ENCODE data around the gene HUWE1. TPM values are rescaled to one million over a fixed set of nuclear protein-coding genes. Genes with fewer than 3 reads are reported as not detected.

The HUWE1 gene
- total and polyA plus RNA-seq, 4 donors = 91.1 to 128 (median 116) TPM

DNA sequence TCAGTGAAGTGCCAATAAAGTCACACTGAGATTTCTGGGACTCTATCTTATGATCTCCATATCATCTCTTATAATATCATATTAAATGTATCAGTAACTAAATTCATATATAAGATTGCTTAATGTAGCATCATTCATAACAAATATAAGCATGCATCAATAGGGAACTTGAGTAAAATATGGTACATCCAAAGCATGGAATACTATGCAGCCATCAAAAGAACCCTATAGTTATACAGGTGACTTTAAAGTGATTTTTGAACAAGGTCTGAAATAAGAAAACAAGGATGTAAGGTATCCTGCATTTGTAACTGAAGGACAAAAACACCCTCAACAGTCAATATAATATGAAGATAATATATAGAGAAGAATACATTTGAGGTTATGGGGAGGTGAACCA lies 47.3 kb downstream of the HUWE1 start:
- Histone ChIP-seq H3K4me3 (ENCODE audit: low read depth, low read length) (no peak overlapping the region), H3K4me1 (ENCODE audit: control insufficient read depth, insufficient read depth, low read length) (no peaks in the 10 kb centered on the region), H3K36me3 (ENCODE audit: control insufficient read depth, insufficient read depth, low read length) (peaks cover 7% of the 10 kb centered on the region), H3K27ac (ENCODE audit: low read depth, low read length) (no peak overlapping the region), H3K9me3 (ENCODE audit: control insufficient read depth, insufficient read depth, low read length) (no peaks in the 10 kb centered on the region), H3K27me3 (ENCODE audit: control insufficient read depth, insufficient read depth, low read length) (no peaks in the 10 kb centered on the region)
- DNase-seq (ENCODE audit: low read depth in 4 of 6, low spot score in 6 of 6) = no peak

DNA sequence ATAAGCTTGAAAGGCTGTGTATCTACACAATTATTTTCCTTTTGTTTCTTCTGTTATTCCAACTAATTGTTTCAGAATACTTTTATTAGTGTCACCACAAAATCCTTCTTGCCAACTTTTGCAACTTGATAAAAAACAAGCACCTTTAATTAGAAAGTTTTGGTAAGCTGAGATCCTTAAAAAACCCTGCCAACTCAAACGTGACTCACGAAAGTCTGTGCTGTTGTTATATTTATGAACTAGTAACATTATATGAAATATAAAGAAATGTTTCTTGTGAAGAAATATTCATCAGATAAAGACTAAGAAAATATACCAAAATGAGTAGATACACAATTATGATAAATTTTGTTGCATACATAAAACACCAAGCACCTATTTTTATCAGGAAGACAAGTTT lies 49.0 kb downstream of the HUWE1 start:
- peaks cover 4% of the 10 kb centered on the region for H3K36me3 ChIP-seq (ENCODE audit: control insufficient read depth, insufficient read depth, low read length)
- H3K4me3 ChIP-seq (ENCODE audit: low read depth, low read length) = no peak overlapping the region
- H3K27me3 ChIP-seq (ENCODE audit: control insufficient read depth, insufficient read depth, low read length) = peaks cover 4% of the 10 kb centered on the region
- DNase-seq (ENCODE audit: low read depth in 4 of 6, low spot score in 6 of 6) = no peak
- H3K9me3 ChIP-seq (ENCODE audit: control insufficient read depth, insufficient read depth, low read length) = no peaks in the 10 kb centered on the region
- no CpG with 5 or more reads among the region's 2 CpGs for WGBS (ENCODE audit: insufficient coverage)
- H3K27ac ChIP-seq (ENCODE audit: low read depth, low read length) = no peak overlapping the region
- no peaks in the 10 kb centered on the region for H3K4me1 ChIP-seq (ENCODE audit: control insufficient read depth, insufficient read depth, low read length)

DNA sequence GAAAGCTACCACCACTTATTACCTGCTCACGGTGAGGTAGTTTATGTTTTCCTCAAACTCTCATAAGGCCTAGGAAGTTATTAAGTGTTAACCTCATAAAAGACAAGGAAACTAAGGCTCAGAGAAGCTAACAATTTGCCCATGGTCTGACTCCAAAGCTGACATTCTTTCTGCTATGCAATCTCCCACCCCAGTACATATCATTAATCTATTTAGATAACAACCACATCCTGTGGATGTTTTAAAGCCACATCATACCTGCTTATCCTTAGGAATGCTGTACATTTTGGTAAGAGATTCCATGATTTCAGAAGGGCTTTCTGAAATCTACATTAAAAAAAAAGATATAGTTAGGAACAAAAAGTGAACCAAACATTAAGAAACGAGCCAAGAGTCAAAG lies 55.4 kb downstream of the HUWE1 start:
- Histone ChIP-seq H3K27me3 (ENCODE audit: control insufficient read depth, insufficient read depth, low read length) (peaks cover 4% of the 10 kb centered on the region), H3K4me3 (ENCODE audit: low read depth, low read length) (no peak overlapping the region), H3K36me3 (ENCODE audit: control insufficient read depth, insufficient read depth, low read length) (peaks cover 5% of the 10 kb centered on the region), H3K4me1 (ENCODE audit: control insufficient read depth, insufficient read depth, low read length) (no peaks in the 10 kb centered on the region), H3K27ac (ENCODE audit: low read depth, low read length) (no peak overlapping the region), H3K9me3 (ENCODE audit: control insufficient read depth, insufficient read depth, low read length) (no peaks in the 10 kb centered on the region)
- DNase-seq (ENCODE audit: low read depth in 4 of 6, low spot score in 6 of 6) = no peak
- no CpG with 5 or more reads among the region's 2 CpGs for WGBS (ENCODE audit: insufficient coverage)

DNA sequence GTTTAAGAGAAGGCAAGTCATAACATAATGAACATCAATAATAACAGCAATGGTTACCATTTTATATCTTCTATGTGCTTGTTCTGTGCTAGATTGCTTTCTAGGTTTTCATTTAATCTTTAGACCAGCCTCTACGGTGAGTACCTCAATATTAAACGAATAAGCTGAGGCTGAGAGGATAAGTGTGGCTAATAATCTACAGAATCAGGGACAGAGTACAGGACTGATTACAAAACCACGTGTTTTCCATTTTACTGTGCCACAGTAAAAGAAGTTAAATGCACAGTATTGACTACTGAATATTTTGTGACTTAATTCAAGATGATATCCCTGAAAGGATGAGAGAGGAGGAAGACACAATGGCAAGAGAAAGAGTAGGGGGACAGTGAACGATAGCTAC lies 56.3 kb downstream of the HUWE1 start:
- Histone ChIP-seq H3K27ac (ENCODE audit: low read depth, low read length) (no peak overlapping the region), H3K36me3 (ENCODE audit: control insufficient read depth, insufficient read depth, low read length) (peaks cover 5% of the 10 kb centered on the region), H3K9me3 (ENCODE audit: control insufficient read depth, insufficient read depth, low read length) (no peaks in the 10 kb centered on the region), H3K4me1 (ENCODE audit: control insufficient read depth, insufficient read depth, low read length) (no peaks in the 10 kb centered on the region), H3K27me3 (ENCODE audit: control insufficient read depth, insufficient read depth, low read length) (peaks cover 4% of the 10 kb centered on the region), H3K4me3 (ENCODE audit: low read depth, low read length) (no peak overlapping the region)
- no peak for DNase-seq (ENCODE audit: low read depth in 4 of 6, low spot score in 6 of 6)
- WGBS (ENCODE audit: insufficient coverage) = no CpG with 5 or more reads among the region's 4 CpGs

DNA sequence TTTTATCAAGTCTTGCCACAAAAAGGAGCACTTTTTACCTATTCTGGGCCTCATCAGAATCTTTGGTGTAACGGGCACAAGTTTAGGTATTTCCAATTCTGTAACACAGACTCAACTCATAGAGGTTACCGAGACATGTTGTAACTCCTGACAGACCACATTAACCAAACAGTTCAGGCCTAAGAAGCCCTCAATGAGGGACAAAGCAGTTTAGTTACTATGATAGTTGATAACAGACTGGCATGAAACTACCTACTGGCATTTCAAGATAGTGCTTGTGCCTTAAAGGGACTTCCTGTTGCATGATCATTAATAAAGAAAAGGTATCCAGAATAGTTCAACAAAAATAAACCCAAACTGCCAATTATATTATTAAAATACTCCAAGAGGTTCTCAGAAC lies 64.1 kb downstream of the HUWE1 start:
- Histone ChIP-seq H3K27ac (ENCODE audit: low read depth, low read length) (no peak overlapping the region), H3K4me1 (ENCODE audit: control insufficient read depth, insufficient read depth, low read length) (no peaks in the 10 kb centered on the region), H3K27me3 (ENCODE audit: control insufficient read depth, insufficient read depth, low read length) (peaks cover 3% of the 10 kb centered on the region), H3K9me3 (ENCODE audit: control insufficient read depth, insufficient read depth, low read length) (no peaks in the 10 kb centered on the region), H3K4me3 (ENCODE audit: low read depth, low read length) (no peak overlapping the region), H3K36me3 (ENCODE audit: control insufficient read depth, insufficient read depth, low read length) (peaks cover 3% of the 10 kb centered on the region)
- WGBS (ENCODE audit: insufficient coverage) = 100% methylated on average over 1 of the region's 2 CpGs
- no peak for DNase-seq (ENCODE audit: low read depth in 4 of 6, low spot score in 6 of 6)

DNA sequence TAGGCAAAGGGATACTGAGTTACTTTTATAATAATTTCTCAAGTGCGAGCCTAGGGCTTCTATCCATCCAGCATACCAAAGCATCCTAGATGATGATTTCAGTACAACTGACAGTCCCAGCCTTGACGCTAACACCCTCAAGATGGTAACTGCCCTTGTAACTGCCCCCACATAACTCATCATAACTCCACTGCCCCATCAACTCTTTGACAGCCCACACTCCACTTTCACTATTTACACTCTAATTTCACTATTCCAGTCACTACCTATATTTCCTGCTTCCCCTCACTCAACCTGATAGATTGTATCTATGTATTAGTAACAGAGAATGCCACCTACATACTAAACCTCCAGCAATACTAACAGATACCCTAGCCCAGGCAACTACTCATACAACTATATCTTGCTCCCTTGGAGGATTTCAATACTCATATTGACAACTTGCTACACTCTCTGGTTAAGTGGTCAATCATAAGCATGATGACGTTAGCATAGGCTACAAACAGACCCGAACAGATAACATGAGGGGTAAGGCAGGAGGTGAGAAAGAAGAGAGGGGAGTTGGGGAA lies 65.0 kb downstream of the HUWE1 start:
- H3K9me3 ChIP-seq (ENCODE audit: control insufficient read depth, insufficient read depth, low read length) = no peaks in the 10 kb centered on the region
- DNase-seq (ENCODE audit: low read depth in 4 of 6, low spot score in 6 of 6) = no peak
- whole genome bisulfite sequencing (ENCODE audit: insufficient coverage) = 76% methylated on average over 4 of the region's 4 CpGs
- peaks cover 3% of the 10 kb centered on the region for H3K27me3 ChIP-seq (ENCODE audit: control insufficient read depth, insufficient read depth, low read length)
- no peaks in the 10 kb centered on the region for H3K36me3 ChIP-seq (ENCODE audit: control insufficient read depth, insufficient read depth, low read length)
- H3K4me3 ChIP-seq (ENCODE audit: low read depth, low read length) = no peak overlapping the region
- H3K27ac ChIP-seq (ENCODE audit: low read depth, low read length) = no peak overlapping the region
- no peaks in the 10 kb centered on the region for H3K4me1 ChIP-seq (ENCODE audit: control insufficient read depth, insufficient read depth, low read length)

DNA sequence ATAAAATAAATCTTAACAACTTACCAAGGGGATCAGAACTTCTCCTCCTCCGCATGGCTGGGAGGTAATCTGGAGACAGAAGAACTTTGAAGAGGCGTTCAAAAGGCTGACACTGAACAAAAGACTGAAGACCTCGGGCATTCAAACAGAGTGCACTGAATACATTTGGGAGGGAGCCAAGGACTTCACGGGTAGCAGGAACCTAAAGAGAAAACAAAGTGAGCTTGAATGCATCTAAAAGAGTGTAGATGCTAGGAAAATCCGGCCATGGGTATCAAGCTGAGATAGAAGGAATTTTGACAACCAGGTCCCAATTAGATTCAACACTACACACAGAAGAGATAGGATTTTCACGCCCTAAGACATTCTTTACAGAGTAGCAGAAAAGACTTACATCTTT lies 69.6 kb downstream of the HUWE1 start:
- DNase-seq (ENCODE audit: low read depth in 4 of 6, low spot score in 6 of 6) = peak in 3 of 6 donors; percentile 0 to 39 (median 36)
- Histone ChIP-seq H3K36me3 (ENCODE audit: control insufficient read depth, insufficient read depth, low read length) (peaks cover 3% of the 10 kb centered on the region), H3K9me3 (ENCODE audit: control insufficient read depth, insufficient read depth, low read length) (no peaks in the 10 kb centered on the region), H3K27ac (ENCODE audit: low read depth, low read length) (no peak overlapping the region), H3K4me1 (ENCODE audit: control insufficient read depth, insufficient read depth, low read length) (no peaks in the 10 kb centered on the region), H3K4me3 (ENCODE audit: low read depth, low read length) (no peak overlapping the region), H3K27me3 (ENCODE audit: control insufficient read depth, insufficient read depth, low read length) (peaks cover 3% of the 10 kb centered on the region)
- 0% methylated on average over 3 of the region's 6 CpGs for WGBS (ENCODE audit: insufficient coverage)

DNA sequence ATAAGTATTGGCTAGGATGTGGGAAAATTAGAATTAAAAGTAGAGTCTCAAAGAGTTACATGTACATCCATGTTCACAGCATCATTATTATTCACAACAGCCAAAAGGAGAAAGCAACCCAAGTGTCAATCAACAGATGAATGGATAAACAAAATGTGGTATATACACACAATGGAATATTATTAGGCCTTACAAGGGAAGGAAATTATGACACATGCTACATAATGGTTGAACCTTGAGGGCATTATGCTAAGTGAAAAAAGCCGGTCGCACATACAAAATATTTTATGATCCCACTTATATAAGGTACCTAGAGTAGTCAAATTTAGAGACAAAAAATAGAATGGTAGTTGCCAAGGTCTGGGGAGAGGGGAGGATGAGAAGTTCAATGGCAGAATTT lies 80.1 kb downstream of the HUWE1 start:
- WGBS (ENCODE audit: insufficient coverage) = no CpG with 5 or more reads among the region's 2 CpGs
- Histone ChIP-seq H3K4me3 (ENCODE audit: low read depth, low read length) (no peak overlapping the region), H3K27ac (ENCODE audit: low read depth, low read length) (no peak overlapping the region), H3K36me3 (ENCODE audit: control insufficient read depth, insufficient read depth, low read length) (peaks cover 5% of the 10 kb centered on the region), H3K4me1 (ENCODE audit: control insufficient read depth, insufficient read depth, low read length) (no peaks in the 10 kb centered on the region), H3K9me3 (ENCODE audit: control insufficient read depth, insufficient read depth, low read length) (no peaks in the 10 kb centered on the region), H3K27me3 (ENCODE audit: control insufficient read depth, insufficient read depth, low read length) (peaks cover 7% of the 10 kb centered on the region)
- DNase-seq (ENCODE audit: low read depth in 4 of 6, low spot score in 6 of 6) = no peak

DNA sequence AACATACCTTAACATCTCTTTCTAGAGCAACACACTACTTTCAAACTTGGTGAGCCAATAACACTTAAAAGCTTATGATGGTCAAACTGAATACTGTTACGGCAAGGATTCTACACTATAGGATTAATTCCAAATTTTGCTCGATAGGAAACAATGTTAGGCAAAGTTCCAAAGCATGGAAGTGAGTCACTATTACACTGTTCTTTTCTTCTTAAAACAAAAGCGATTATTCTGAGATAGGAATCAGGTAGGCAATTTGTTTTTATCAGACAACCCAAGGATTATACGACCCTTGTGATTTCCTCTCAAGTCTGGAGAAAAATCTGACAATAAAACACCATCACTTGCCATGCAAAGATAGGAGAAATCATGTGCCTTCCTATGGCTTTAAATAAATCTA lies 81.5 kb downstream of the HUWE1 start:
- no peak overlapping the region for H3K4me3 ChIP-seq (ENCODE audit: low read depth, low read length)
- 72% methylated on average over 4 of the region's 4 CpGs for WGBS (ENCODE audit: insufficient coverage)
- H3K9me3 ChIP-seq (ENCODE audit: control insufficient read depth, insufficient read depth, low read length) = no peaks in the 10 kb centered on the region
- peaks cover 7% of the 10 kb centered on the region for H3K36me3 ChIP-seq (ENCODE audit: control insufficient read depth, insufficient read depth, low read length)
- no peaks in the 10 kb centered on the region for H3K4me1 ChIP-seq (ENCODE audit: control insufficient read depth, insufficient read depth, low read length)
- no peak for DNase-seq (ENCODE audit: low read depth in 4 of 6, low spot score in 6 of 6)
- peaks cover 7% of the 10 kb centered on the region for H3K27me3 ChIP-seq (ENCODE audit: control insufficient read depth, insufficient read depth, low read length)
- no peak overlapping the region for H3K27ac ChIP-seq (ENCODE audit: low read depth, low read length)

DNA sequence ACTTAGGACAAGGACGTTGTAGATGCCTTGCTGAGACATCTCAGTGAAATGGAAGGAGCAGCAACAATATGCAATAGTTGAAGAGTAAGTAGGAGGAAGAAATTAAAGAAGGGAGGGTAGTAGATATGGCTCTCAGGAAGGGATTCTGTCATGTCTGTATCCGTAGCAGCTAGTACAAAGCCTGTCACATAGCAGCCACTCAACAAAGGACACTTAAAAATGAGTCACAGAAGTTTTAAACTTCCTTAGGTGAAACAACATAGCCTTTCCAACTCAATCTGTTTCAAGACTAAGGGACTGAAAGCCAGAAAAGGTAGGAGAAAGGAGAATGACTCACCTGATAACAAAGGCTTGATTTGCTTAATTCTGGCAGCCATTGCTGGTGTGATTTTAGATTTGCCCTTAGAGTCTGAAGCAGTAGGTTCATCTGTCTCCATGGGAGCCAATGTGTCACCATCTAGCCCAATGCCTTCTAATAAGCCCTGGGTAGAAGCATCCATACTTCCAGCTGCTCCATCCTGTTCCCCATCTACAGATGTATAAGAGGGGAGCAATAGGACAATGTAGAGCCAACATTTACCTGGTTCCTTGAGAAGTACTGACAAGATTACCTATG lies 86.6 kb downstream of the HUWE1 start:
- Histone ChIP-seq H3K9me3 (ENCODE audit: control insufficient read depth, insufficient read depth, low read length) (no peaks in the 10 kb centered on the region), H3K27ac (ENCODE audit: low read depth, low read length) (no peak overlapping the region), H3K36me3 (ENCODE audit: control insufficient read depth, insufficient read depth, low read length) (peaks cover 9% of the 10 kb centered on the region), H3K4me3 (ENCODE audit: low read depth, low read length) (no peak overlapping the region), H3K27me3 (ENCODE audit: control insufficient read depth, insufficient read depth, low read length) (peaks cover 4% of the 10 kb centered on the region), H3K4me1 (ENCODE audit: control insufficient read depth, insufficient read depth, low read length) (no peaks in the 10 kb centered on the region)
- WGBS (ENCODE audit: insufficient coverage) = 67% methylated on average over 1 of the region's 2 CpGs
- DNase-seq (ENCODE audit: low read depth in 4 of 6, low spot score in 6 of 6) = no peak

All from spinal cord (tissue), 10 donors.